Stimulated activated CD4-positive, alpha-beta T cell treated with anti-CD3 and anti-CD28 coated beads, Interleukin-1b, Interleukin-23, amount 100 ng/mL, for 4 hours (primary cell): Measurements from ENCODE around the gene LARGE2.

Experiments
- DNase-seq, 2 donors: peaks; one replicate each; pipeline ENCODE4 v3.0.0-alpha.2; 2020; ENCODE audit warnings: low read depth in 2 of 2

Gene LARGE2

DNA sequence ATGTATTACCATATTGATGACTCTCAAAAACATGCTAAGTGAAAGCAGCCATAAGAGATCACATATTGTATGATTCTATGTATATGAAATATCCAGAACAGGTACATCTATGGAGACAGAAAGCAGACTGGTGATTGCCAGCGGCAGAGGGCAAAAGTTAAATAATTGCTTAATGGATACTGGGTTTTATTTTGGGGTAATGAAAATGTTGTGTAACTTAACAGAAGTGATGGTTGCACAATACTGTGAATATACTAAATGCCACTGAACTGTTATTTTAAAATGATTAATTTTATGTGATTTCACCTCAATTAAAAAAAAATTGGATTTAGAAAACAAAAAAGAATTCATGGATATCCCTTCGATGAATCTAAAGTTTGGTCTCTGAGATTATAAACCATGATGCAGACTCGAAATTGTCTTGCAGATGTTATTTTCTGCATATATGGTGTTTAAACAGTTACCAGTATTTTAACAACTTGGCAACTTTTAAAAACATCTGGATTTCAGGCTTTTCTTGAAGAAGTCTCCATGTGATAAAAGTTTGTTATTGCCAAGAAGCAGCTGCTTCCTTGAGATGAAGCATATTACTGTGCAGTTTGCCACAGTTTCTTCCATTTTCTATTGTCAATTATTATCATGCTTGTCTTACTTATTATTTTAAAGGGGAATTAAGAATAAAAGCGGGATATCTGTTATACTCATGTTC lies 38.1 kb downstream of the LARGE2 start:
- DNase-seq, result no peak

DNA sequence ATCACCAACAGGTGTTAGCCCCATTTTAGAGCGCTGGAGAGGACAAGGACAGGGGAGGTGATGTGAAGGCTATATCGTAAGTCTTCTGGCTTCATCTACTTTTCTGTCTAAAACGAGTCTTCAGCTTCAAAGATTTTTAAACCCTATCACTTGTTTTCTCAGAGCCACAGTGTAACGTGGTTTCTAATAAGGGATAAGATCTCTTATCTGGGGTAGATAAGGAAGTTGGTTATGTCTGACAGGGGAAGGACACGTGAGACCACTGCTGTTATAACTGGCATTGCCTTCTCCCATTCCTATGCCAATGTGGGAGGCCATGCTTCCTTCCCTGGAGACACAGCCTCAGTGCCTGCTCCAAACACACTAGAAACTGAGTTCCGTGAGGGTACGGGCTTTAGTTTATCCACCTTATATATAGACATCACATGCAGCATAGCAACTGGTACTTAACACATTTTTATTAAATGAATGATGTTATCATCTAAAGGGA lies 39.3 kb downstream of the LARGE2 start:
- DNase-seq, result no peak

DNA sequence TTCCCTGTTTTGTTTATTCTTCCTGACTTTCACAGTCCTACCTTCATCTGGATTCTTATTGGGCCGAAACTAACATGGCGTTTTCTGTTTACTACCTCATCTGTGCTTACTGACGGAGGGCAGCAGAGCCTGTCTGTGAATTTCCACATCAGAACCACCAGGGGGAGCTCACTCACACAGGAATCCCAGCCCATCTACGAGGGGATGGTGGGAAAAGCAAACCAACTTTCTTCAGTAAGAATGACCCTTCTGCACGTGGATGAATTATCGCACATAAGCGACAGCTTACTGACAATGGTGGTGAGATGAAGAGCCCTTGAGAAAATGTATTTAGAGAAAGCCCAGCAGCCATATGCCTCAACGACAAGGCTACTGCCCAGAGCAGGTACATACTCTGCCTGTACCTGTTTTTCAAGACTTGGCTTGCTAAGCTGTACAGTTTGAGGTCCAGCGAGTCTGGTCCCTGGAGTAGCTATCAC lies 42.5 kb downstream of the LARGE2 start:
- peak; percentile 6 to 47 for DNase-seq

DNA sequence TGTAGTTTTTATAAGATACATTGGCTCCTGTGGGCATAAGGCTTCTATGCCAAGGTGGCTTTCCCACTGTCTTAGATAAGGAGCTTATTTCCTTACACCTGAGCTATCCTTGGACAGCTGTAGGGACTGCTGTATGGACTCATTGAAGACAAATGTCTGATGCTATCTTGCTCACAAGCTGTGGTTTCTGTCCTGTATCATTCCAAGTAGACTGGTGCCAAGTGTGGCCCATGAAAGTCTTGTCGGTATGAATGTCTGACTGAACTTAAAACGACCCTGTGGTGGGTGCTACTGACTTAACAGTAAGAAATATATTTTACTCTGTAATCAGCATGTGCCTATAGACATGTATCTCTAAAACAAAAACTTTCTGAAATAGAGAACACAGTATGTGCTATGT lies 45.0 kb downstream of the LARGE2 start:
- no peak for DNase-seq

DNA sequence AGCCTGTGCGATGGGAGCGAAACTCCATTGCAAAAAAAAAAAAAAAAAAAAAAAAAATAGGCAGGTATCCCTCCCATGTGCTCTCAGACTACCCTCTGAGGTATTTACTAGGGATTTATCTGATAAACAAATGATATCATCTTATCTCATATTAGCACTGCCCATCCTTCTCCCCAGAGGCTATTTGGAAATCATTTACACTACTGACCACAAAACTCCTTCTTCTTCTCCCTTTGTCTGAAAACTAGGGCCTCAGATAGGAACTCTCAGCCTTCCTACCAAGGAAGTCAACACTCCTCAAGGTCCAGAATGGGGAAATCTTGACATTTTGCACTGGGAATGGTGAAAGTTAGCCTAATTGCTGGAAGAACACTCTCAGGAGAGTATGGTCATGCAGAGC lies 46.4 kb downstream of the LARGE2 start:
- no peak for DNase-seq

DNA sequence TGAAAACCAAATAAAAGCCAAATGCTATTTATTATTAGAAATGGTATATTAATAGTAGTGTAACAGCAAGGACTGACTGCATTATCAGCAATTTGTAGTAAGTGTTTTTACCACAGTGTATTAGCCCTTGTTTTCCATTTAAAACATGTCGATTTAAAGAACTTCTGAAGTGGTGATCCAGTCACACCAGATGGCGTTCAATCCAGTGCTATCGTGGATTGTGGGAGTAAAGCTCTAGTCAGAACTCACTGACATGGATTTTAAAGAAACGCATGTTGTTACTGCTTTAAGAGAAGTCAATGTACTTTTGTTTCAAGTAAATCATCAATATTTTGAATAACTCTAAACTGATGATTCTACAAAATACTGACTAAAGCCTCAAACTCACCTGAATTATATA lies 51.1 kb downstream of the LARGE2 start:
- no peak for DNase-seq

DNA sequence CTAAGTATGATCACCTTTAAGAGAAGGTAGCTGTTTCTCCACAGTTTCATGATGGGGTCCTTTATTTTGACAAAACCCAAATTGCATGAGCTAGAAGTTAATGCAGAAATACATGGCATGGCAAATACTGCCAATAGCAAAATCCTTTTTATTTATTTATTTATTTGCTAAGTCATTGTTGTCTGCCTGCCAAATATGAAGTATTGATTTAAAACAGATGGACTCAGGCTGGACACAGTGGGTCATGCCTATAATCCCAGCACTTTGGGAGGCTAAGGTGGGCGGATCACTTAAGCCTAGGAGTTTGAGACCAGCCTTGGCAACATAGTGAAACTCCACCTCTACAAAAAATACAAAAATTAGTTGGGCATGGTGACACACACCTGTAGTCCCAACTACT lies 52.4 kb downstream of the LARGE2 start:
- no peak for DNase-seq
